ENCODE measurements around the gene BMPR1B. TPM values are rescaled to one million over a fixed set of nuclear protein-coding genes. Genes with fewer than 3 reads are reported as not detected.

The BMPR1B gene
- total RNA-seq, 1 experiment from 2014 or later = 0.62 TPM

DNA sequence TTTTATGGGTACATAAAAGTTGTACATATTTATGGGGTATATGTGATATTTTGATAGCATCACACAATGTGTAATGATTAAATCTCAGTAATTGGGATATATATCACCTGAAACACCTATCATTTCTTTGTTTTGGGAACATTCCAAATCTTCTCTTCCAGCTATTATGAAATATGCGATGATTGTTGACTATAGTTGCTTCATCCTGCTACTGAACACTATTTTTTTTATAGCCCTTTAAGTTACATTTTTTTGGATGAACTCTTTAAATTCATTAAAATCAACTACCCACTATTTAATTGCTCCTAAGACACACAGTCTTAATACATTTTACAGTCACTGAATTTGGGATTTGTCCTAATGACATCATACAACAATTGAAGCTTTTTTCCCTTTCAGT lies 212.9 kb downstream of the BMPR1B start:
- TF ChIP-seq, protein P1, sequence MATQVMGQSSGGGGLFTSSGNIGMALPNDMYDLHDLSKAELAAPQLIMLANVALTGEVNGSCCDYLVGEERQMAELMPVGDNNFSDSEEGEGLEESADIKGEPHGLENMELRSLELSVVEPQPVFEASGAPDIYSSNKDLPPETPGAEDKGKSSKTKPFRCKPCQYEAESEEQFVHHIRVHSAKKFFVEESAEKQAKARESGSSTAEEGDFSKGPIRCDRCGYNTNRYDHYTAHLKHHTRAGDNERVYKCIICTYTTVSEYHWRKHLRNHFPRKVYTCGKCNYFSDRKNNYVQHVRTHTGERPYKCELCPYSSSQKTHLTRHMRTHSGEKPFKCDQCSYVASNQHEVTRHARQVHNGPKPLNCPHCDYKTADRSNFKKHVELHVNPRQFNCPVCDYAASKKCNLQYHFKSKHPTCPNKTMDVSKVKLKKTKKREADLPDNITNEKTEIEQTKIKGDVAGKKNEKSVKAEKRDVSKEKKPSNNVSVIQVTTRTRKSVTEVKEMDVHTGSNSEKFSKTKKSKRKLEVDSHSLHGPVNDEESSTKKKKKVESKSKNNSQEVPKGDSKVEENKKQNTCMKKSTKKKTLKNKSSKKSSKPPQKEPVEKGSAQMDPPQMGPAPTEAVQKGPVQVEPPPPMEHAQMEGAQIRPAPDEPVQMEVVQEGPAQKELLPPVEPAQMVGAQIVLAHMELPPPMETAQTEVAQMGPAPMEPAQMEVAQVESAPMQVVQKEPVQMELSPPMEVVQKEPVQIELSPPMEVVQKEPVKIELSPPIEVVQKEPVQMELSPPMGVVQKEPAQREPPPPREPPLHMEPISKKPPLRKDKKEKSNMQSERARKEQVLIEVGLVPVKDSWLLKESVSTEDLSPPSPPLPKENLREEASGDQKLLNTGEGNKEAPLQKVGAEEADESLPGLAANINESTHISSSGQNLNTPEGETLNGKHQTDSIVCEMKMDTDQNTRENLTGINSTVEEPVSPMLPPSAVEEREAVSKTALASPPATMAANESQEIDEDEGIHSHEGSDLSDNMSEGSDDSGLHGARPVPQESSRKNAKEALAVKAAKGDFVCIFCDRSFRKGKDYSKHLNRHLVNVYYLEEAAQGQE (IDR thresholded peaks at IDR 0.05; ENCODE audit: insufficient read depth in 1 of 2, low read depth in 2 of 2, low read length in 1 of 2) = no peak
- TF ChIP-seq, protein P2, sequence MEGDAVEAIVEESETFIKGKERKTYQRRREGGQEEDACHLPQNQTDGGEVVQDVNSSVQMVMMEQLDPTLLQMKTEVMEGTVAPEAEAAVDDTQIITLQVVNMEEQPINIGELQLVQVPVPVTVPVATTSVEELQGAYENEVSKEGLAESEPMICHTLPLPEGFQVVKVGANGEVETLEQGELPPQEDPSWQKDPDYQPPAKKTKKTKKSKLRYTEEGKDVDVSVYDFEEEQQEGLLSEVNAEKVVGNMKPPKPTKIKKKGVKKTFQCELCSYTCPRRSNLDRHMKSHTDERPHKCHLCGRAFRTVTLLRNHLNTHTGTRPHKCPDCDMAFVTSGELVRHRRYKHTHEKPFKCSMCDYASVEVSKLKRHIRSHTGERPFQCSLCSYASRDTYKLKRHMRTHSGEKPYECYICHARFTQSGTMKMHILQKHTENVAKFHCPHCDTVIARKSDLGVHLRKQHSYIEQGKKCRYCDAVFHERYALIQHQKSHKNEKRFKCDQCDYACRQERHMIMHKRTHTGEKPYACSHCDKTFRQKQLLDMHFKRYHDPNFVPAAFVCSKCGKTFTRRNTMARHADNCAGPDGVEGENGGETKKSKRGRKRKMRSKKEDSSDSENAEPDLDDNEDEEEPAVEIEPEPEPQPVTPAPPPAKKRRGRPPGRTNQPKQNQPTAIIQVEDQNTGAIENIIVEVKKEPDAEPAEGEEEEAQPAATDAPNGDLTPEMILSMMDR (IDR thresholded peaks at IDR 0.05) = no peak
- TF ChIP-seq POLR2AphosphoS5 (IDR thresholded peaks at IDR 0.05; ENCODE audit: low read depth, low read length) (no peak), SIN3A (IDR thresholded peaks at IDR 0.05; ENCODE audit: borderline replicate concordance, insufficient read depth, low read depth, low read length) (no peak), TCF7L2 (IDR thresholded peaks at IDR 0.05; ENCODE audit: low read depth, low read length) (no peak)
- Histone ChIP-seq H3K27me3 (ENCODE audit: control insufficient read depth, insufficient read depth, low read length) (no peaks in the 10 kb centered on the region), H3K36me3 (ENCODE audit: control insufficient read depth, insufficient read depth, low read length) (no peaks in the 10 kb centered on the region), H3K27ac (ENCODE audit: low read length) (no peak overlapping the region), H3K9me3 (ENCODE audit: control insufficient read depth, insufficient read depth, low read depth, low read length) (no peaks in the 10 kb centered on the region), H3K4me3 (ENCODE audit: low read depth in 2 of 2, low read length in 2 of 2) (no peak overlapping the region), H3K4me1 (ENCODE audit: control insufficient read depth, insufficient read depth, low read length) (no peaks in the 10 kb centered on the region)
- in situ Hi-C loops (cut with HindIII; ENCODE audit: low pct_unique_long_range_greater_than_20kb, low sequenced_read_pairs) = no loop called here
- intact Hi-C loops (cut with micrococcal nuclease; ENCODE audit: unreplicated experiment) = loop anchor here (10.0 kb wide), 1 partner anchor 296 kb away; no protein-coding TSS in a partner anchor
- ATAC-seq = no peak
- no TSS peak for BruUV-seq (replicated peaks)
- CTCF ChIA-PET = no interaction called here
- POLR2A ChIA-PET = no interaction called here
- DNase-seq (ENCODE audit: low read depth, low spot score) = no peak

DNA sequence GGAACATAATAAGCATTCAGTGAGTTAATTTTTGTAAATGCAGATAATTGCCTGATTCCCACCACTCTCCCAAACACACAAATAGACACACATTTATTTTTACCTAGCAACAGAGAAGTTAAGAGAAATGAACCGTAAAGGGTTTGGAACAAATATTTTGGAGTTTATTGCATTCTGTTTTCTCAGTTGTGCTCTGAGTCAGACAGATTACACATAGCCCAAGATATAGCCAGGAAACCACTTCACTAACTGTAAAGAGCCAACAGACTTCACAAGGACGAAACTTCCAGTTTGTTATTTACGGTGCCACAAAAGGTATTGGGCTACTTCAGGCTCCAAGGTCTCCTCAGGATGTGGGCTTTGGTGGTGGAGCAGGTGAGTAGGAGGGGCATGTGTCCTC lies 217.0 kb downstream of the BMPR1B start:
- no peaks in the 10 kb centered on the region for H3K36me3 ChIP-seq (ENCODE audit: control insufficient read depth, insufficient read depth, low read length)
- no TSS peak for BruUV-seq (replicated peaks)
- no peaks in the 10 kb centered on the region for H3K4me1 ChIP-seq (ENCODE audit: control insufficient read depth, insufficient read depth, low read length)
- in situ Hi-C loops (cut with HindIII; ENCODE audit: low pct_unique_long_range_greater_than_20kb, low sequenced_read_pairs) (no loop called here), intact Hi-C loops (cut with micrococcal nuclease; ENCODE audit: unreplicated experiment) (loop anchor here (10.0 kb wide), 1 partner anchor 300 kb away; no protein-coding TSS in a partner anchor)
- no peak overlapping the region for H3K4me3 ChIP-seq (ENCODE audit: low read depth in 2 of 2, low read length in 2 of 2)
- CTCF ChIA-PET = no interaction called here
- POLR2A ChIA-PET = no interaction called here
- no peaks in the 10 kb centered on the region for H3K27me3 ChIP-seq (ENCODE audit: control insufficient read depth, insufficient read depth, low read length)
- no peaks in the 10 kb centered on the region for H3K9me3 ChIP-seq (ENCODE audit: control insufficient read depth, insufficient read depth, low read depth, low read length)
- no peak overlapping the region for H3K27ac ChIP-seq (ENCODE audit: low read length)
- ATAC-seq (no peak), DNase-seq (ENCODE audit: low read depth, low spot score) (no peak)
- TF ChIP-seq, protein P1 (IDR thresholded peaks at IDR 0.05; ENCODE audit: insufficient read depth in 1 of 2, low read depth in 2 of 2, low read length in 1 of 2) = no peak
- TF ChIP-seq SIN3A (IDR thresholded peaks at IDR 0.05; ENCODE audit: borderline replicate concordance, insufficient read depth, low read depth, low read length) = no peak
- no peak for TF ChIP-seq TCF7L2 (IDR thresholded peaks at IDR 0.05; ENCODE audit: low read depth, low read length)
- no peak for TF ChIP-seq POLR2AphosphoS5 (IDR thresholded peaks at IDR 0.05; ENCODE audit: low read depth, low read length)
- TF ChIP-seq, protein P2 (IDR thresholded peaks at IDR 0.05) = no peak
